ENCODE measurements around the gene FOXL3. TPM values are rescaled to one million over a fixed set of nuclear protein-coding genes. Genes with fewer than 3 reads are reported as not detected.

Gene FOXL3
- total and polyA plus RNA-seq, 2 donors (not counting 1 experiment from before 2014, with no cell fraction given): not detected

- no peak overlapping the region for H3K27ac Mint-ChIP-seq
- DNase-seq: no peak
- Histone ChIP-seq H3K27ac (ENCODE audit: low read length in 2 of 2) (no peak overlapping the region), H3K36me3 (replicated peaks in 1 of 2; ENCODE audit: control extremely low read depth in 1 of 2, control insufficient read depth in 1 of 2, extremely low read depth in 1 of 2, insufficient read depth in 2 of 2, low read length in 1 of 2) (no peaks in the 10 kb centered on the region), H3K9ac (ENCODE audit: low read length) (no peak overlapping the region), H3K9me3 (ENCODE audit: control extremely low read depth in 1 of 3, control insufficient read depth in 2 of 3, insufficient read depth in 1 of 3, low read length in 2 of 3) (peaks cover 0 to 11% (median 0%) of the 10 kb centered on the region in 3 donors), H4K20me1 (ENCODE audit: control insufficient read depth, insufficient read depth, low read length, poor library complexity, severe bottlenecking) (no peaks in the 10 kb centered on the region), H3K4me3 (ENCODE audit: control extremely low read depth in 1 of 5, extremely low read depth in 1 of 5, insufficient read depth in 1 of 5, low read depth in 2 of 5, low read length in 4 of 5) (no peak overlapping the region), H3K27me3 (replicated peaks in 1 of 4; ENCODE audit: control extremely low read depth in 1 of 4, control insufficient read depth in 3 of 4, insufficient read depth in 4 of 4, low read length in 3 of 4) (no peaks in the 10 kb centered on the region), H3K4me2 (replicated peaks; ENCODE audit: low read depth, low read length, poor library complexity, severe bottlenecking) (no peak overlapping the region), H3K4me1 (ENCODE audit: control insufficient read depth in 2 of 2, insufficient read depth in 2 of 2, low read length in 2 of 2) (no peaks in the 10 kb centered on the region), H2AFZ (ENCODE audit: insufficient read depth, low read depth, low read length, poor library complexity, severe bottlenecking) (no peak overlapping the region), H3K79me2 (ENCODE audit: control insufficient read depth, insufficient read depth, low read length) (no peaks in the 10 kb centered on the region)
- ATAC-seq (ENCODE audit: low read depth): no peak
- TF ChIP-seq CTCF (IDR thresholded peaks at IDR 0.05) (no peak), EZH2 (IDR thresholded peaks at IDR 0.05; ENCODE audit: borderline replicate concordance, insufficient read depth, low read depth, low read length, poor library complexity, severe bottlenecking) (no peak)
- H3K4me3 Mint-ChIP-seq: no peak overlapping the region
- H3K27me3 Mint-ChIP-seq: no peaks in the 10 kb centered on the region
- ChIA-PET CTCF (no interaction called here), POLR2A (no interaction called here)
- intact Hi-C loops (cut with micrococcal nuclease): no loop called here
- H3K4me1 Mint-ChIP-seq: no peaks in the 10 kb centered on the region
- no peaks in the 10 kb centered on the region for H3K9me3 Mint-ChIP-seq (ENCODE audit: insufficient read depth)
- 92% methylated on average over 18 of the region's 19 CpGs for WGBS (ENCODE audit: insufficient coverage)
Measured at GRCh38 chr7:255038-255435, 34.9 kb upstream of the FOXL3 start.

GRCh38 chr7:255721-256361 lies 34.1 kb upstream of the FOXL3 start:
- peaks cover 0 to 13% (median 0%) of the 10 kb centered on the region in 3 donors for H3K9me3 ChIP-seq (ENCODE audit: control extremely low read depth in 1 of 3, control insufficient read depth in 2 of 3, insufficient read depth in 1 of 3, low read length in 2 of 3)
- no peaks in the 10 kb centered on the region for H3K4me1 ChIP-seq (ENCODE audit: control insufficient read depth in 2 of 2, insufficient read depth in 2 of 2, low read length in 2 of 2)
- no peak overlapping the region for H3K4me2 ChIP-seq (replicated peaks; ENCODE audit: low read depth, low read length, poor library complexity, severe bottlenecking)
- Mint-ChIP-seq H3K27me3 (no peaks in the 10 kb centered on the region), H3K27ac (no peak overlapping the region), H3K4me3 (no peak overlapping the region), H3K9me3 (ENCODE audit: insufficient read depth) (no peaks in the 10 kb centered on the region), H3K4me1 (no peaks in the 10 kb centered on the region)
- H3K36me3 ChIP-seq (replicated peaks in 1 of 2; ENCODE audit: control extremely low read depth in 1 of 2, control insufficient read depth in 1 of 2, extremely low read depth in 1 of 2, insufficient read depth in 2 of 2, low read length in 1 of 2): no peaks in the 10 kb centered on the region
- ATAC-seq (ENCODE audit: low read depth) (no peak), DNase-seq (no peak)
- no peaks in the 10 kb centered on the region for H3K79me2 ChIP-seq (ENCODE audit: control insufficient read depth, insufficient read depth, low read length)
- CTCF ChIA-PET: no interaction called here
- no peak overlapping the region for H3K9ac ChIP-seq (ENCODE audit: low read length)
- no peak overlapping the region for H2AFZ ChIP-seq (ENCODE audit: insufficient read depth, low read depth, low read length, poor library complexity, severe bottlenecking)
- no peak for TF ChIP-seq EZH2 (IDR thresholded peaks at IDR 0.05; ENCODE audit: borderline replicate concordance, insufficient read depth, low read depth, low read length, poor library complexity, severe bottlenecking)
- TF ChIP-seq CTCF (IDR thresholded peaks at IDR 0.05): no peak
- POLR2A ChIA-PET: no interaction called here
- intact Hi-C loops (cut with micrococcal nuclease): no loop called here
- 94% methylated on average over 44 of the region's 44 CpGs for WGBS (ENCODE audit: insufficient coverage)
- no peaks in the 10 kb centered on the region for H4K20me1 ChIP-seq (ENCODE audit: control insufficient read depth, insufficient read depth, low read length, poor library complexity, severe bottlenecking)
- no peak overlapping the region for H3K27ac ChIP-seq (ENCODE audit: low read length in 2 of 2)
- H3K4me3 ChIP-seq (ENCODE audit: control extremely low read depth in 1 of 5, extremely low read depth in 1 of 5, insufficient read depth in 1 of 5, low read depth in 2 of 5, low read length in 4 of 5): no peak overlapping the region
- no peaks in the 10 kb centered on the region for H3K27me3 ChIP-seq (replicated peaks in 1 of 4; ENCODE audit: control extremely low read depth in 1 of 4, control insufficient read depth in 3 of 4, insufficient read depth in 4 of 4, low read length in 3 of 4)
